Upper lobe of left lung (tissue), 4 donors: ENCODE data around the gene COL18A1.

Source experiments
- EP300 ChIP-seq, 4 donors: sonication (generic); formaldehyde crosslinking; IDR thresholded peaks; one replicate each; pipeline ENCODE4 v1.5.1; 2017; ENCODE audit warnings: antibody characterized with exemption in 4 of 4, control low read depth in 2 of 4
- POLR2A ChIP-seq, 4 donors: fragments of 450-650 bp; IDR thresholded peaks; one replicate each; pipeline ENCODE4 v1.5.1; 2016 to 2017; ENCODE audit warnings: antibody characterized with exemption in 4 of 4, mild to moderate bottlenecking in 2 of 4
- POLR2AphosphoS5 ChIP-seq, 2 donors: sonication (generic); formaldehyde crosslinking; IDR thresholded peaks; one replicate each; pipeline ENCODE4 v1.5.1; 2017; ENCODE audit warnings: antibody characterized with exemption in 2 of 2
- TF ChIP-seq, protein P1 (sequence below), 6 experiments: fragments of 450-650 bp in 4 of 6; fragments of 200-600 bp in 2 of 6; sonication (generic) in 2 of 6; IDR thresholded peaks; one replicate each; pipeline ENCODE4 v1.5.1; 2016 to 2019; ENCODE audit warnings: antibody characterized with exemption in 6 of 6

DNA sequence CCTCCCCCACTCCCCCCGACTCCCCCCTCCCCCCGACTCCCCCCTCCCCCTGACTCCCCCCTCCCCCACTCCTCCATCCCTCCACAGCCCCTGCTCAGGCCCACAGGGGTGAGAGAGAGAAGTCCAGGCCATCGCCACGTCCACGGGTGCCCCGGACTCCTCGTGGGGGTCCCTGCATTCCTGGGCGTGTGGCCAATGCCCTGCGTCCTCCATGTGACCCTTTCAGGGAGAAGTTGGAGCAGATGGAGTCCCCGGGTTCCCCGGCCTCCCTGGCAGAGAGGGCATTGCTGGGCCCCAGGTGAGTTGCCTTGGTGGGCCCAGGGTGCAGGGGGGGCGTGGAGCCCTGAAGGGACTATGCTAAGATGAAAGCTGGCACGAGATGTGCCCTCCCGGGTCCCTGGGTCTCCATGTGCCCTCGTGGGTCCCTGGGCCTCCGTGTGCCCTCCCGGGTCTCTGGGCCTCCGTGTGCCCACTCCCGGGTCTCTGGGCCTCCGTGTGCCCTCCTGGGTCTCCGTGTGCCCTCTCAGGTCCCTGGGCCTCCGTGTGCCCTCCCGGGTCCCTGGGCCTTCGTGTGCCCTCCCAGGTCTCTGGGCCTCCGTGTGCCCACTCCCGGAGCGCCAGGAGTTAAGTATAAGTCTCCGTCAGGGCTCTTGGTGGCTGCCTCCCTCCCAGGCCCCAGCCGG, 85.2 kb downstream of the COL18A1 start:
- TF ChIP-seq POLR2A (IDR thresholded peaks at IDR 0.05) (no peak), EP300 (IDR thresholded peaks at IDR 0.05) (no peak), POLR2AphosphoS5 (IDR thresholded peaks at IDR 0.05) (no peak)
- TF ChIP-seq, protein P1, sequence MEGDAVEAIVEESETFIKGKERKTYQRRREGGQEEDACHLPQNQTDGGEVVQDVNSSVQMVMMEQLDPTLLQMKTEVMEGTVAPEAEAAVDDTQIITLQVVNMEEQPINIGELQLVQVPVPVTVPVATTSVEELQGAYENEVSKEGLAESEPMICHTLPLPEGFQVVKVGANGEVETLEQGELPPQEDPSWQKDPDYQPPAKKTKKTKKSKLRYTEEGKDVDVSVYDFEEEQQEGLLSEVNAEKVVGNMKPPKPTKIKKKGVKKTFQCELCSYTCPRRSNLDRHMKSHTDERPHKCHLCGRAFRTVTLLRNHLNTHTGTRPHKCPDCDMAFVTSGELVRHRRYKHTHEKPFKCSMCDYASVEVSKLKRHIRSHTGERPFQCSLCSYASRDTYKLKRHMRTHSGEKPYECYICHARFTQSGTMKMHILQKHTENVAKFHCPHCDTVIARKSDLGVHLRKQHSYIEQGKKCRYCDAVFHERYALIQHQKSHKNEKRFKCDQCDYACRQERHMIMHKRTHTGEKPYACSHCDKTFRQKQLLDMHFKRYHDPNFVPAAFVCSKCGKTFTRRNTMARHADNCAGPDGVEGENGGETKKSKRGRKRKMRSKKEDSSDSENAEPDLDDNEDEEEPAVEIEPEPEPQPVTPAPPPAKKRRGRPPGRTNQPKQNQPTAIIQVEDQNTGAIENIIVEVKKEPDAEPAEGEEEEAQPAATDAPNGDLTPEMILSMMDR (IDR thresholded peaks at IDR 0.05): no peak
